Embryonic facial prominence (tissue), 1 donor: Measurements from ENCODE around the gene ZNF177.

Source experiments
- DNase-seq: peaks from one replicate; pipeline ENCODE4 v3.0.0-alpha.2; 2016; ENCODE audit errors: extremely low spot score

Gene ZNF177

DNA sequence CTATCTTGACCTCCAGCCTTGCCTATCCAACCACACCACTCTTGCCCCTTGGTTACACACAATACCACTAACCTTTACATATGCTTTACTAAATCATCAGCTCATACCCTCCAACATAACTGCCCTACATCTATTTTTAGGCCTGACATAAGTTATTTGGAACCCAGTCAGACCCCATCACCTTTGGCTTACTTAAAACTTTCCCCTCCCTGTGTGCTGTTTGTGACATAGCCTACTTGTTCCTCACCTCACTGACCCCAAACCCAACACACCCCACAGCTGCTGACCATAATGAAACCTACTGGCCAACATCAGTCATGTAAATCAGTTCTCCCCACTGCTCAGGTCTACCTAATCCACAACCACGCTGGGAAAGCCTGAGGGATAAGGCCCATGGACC lies 67.6 kb downstream of the ZNF177 start:
- no peak for DNase-seq

DNA sequence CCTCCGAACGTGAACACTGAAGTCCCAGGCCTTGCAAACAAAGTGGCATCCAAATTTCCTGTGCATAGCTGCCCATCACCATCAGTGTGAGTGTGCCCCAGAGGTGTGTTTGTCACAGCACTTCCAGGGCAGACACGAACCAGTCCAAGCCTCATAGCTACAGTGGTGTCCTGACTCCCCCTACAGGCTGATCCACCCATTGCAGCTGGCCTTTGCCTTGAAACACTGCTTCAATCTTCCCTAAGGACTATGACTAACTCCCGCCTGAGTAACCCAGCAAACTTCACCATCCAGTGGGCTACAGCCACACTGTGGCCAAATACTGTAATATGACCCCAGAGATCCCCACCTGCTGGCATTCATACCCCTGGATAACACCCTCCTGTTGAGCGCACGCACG lies 68.7 kb downstream of the ZNF177 start:
- DNase-seq, result no peak
